Aorta (tissue), 5 donors: Measurements from ENCODE around the gene CDH23. TPM values are rescaled to one million over a fixed set of nuclear protein-coding genes. Genes with fewer than 3 reads are reported as not detected.

Experiments
- ATAC-seq: fragments of 200-7000 bp; cut with Tn5 transposase; one replicate; pipeline ENCODE4 v1.9.1; 2022; ENCODE audit warnings: moderate library complexity; ENCODE audit not compliant: low FRiP score
- DNase-seq, 2 donors: peaks; one replicate each; pipeline ENCODE4 v3.0.0-alpha.2; 2020
- H3K27ac ChIP-seq, 2 donors: one replicate each; pipeline ENCODE4 v1.5.1; 2013; ENCODE audit warnings: low read length in 2 of 2, mild to moderate bottlenecking in 2 of 2, moderate library complexity in 2 of 2, control low read depth in 1 of 2, inconsistent platforms in 1 of 2, low read depth in 1 of 2
- H3K27me3 ChIP-seq, 2 donors: one replicate each; pipeline ENCODE4 v1.6.1; 2013; ENCODE audit warnings: control low read depth in 1 of 2, low read length in 1 of 2, mild to moderate bottlenecking in 1 of 2, moderate library complexity in 1 of 2; ENCODE audit not compliant: insufficient read depth in 2 of 2, control insufficient read depth in 1 of 2
- H3K36me3 ChIP-seq, 2 donors: one replicate each; pipeline ENCODE4 v1.6.1; 2013; ENCODE audit warnings: control low read depth in 1 of 2, low read length in 1 of 2, mild to moderate bottlenecking in 1 of 2; ENCODE audit not compliant: insufficient read depth in 2 of 2, control insufficient read depth in 1 of 2
- H3K4me1 ChIP-seq, 2 donors: one replicate each; pipeline ENCODE4 v1.6.1; 2013; ENCODE audit warnings: low read length in 2 of 2, control low read depth in 1 of 2, mild to moderate bottlenecking in 1 of 2, moderate library complexity in 1 of 2; ENCODE audit not compliant: insufficient read depth in 2 of 2, control insufficient read depth in 1 of 2
- H3K4me3 ChIP-seq, 2 donors: one replicate each; pipeline ENCODE4 v1.5.1; 2013; ENCODE audit warnings: low read length in 2 of 2, control low read depth in 1 of 2, mild to moderate bottlenecking in 1 of 2
- H3K9me3 ChIP-seq: one replicate; pipeline ENCODE4 v1.6.1; 2013; ENCODE audit warnings: mild to moderate bottlenecking, low read length; ENCODE audit not compliant: control insufficient read depth
- WGBS, 2 donors: extraction: QIAGEN DNeasy Blood & Tissue Kit; methylation state at CpG; one replicate each; pipeline ENCODE4 v1.1.7; 2013; 5-methylcytosine and 5-hydroxymethylcytosine counted together
- intact Hi-C, 2 donors: fragments of 100-400 bp; cut with DNase I; formaldehyde crosslinking; loops; one replicate each; pipeline versions ENCODE4 v1.14.2 to v1.15.0; 2022
- polyA plus RNA-seq, 2 donors: library from polyadenylated mRNA; stranded (reverse); fragments of 200-250 nt; gene quantifications; one replicate each; pipeline ENCODE4 v1.2.3, GENCODE V29; 2013
- total RNA-seq, 2 donors: library from RNA; stranded (reverse); fragmentation: NEBNext Ultra II Directional; extraction: Animal tissue kit (Norgen Biotek cat#: 25700); gene quantifications; one replicate each; pipeline ENCODE4 v1.2.1, GENCODE V29; 2021
- donor health status: healthy with polysubstance abuse.
- donor health status: Bipolar disorder and iron deficiency.
- donor health status: DM: no; HTN: no; CAD: no.
- donor health status: DM: no; HTN: no; CAD: no.
- donor health status: DM: yes; HTN: yes; CAD: no.

The CDH23 gene
- total and polyA plus RNA-seq, 4 donors = 0.50 to 16.6 (median 7.3) TPM

- Histone ChIP-seq H3K4me1 (peaks cover 0 to 2% of the 10 kb centered on the region in 2 donors), H3K27me3 (no peaks in the 10 kb centered on the region), H3K4me3 (no peak overlapping the region), H3K36me3 (peaks cover 0 to 5% of the 10 kb centered on the region in 2 donors), H3K9me3 (no peaks in the 10 kb centered on the region), H3K27ac (no peak overlapping the region)
- intact Hi-C loops = no loop called here
- WGBS, 2 donors = 95 to 98% methylated on average over 5 of the region's 5 CpGs
- ATAC-seq = no peak
- DNase-seq = no peak
Measured at GRCh38 chr10:71762324-71762723, 365.6 kb downstream of the CDH23 start.

- DNase-seq = no peak
- Histone ChIP-seq H3K9me3 (no peaks in the 10 kb centered on the region), H3K27ac (no peak overlapping the region), H3K4me1 (peaks cover 0 to 2% of the 10 kb centered on the region in 2 donors), H3K4me3 (no peak overlapping the region), H3K36me3 (peaks cover 0 to 3% of the 10 kb centered on the region in 2 donors), H3K27me3 (no peaks in the 10 kb centered on the region)
- intact Hi-C loops = no loop called here
- ATAC-seq = no peak
- WGBS, 2 donors = 80 to 85% methylated on average over 11 of the region's 11 CpGs
Measured at GRCh38 chr10:71763352-71764127, 366.8 kb downstream of the CDH23 start.

- Histone ChIP-seq H3K36me3 (peaks cover 0 to 3% of the 10 kb centered on the region in 2 donors), H3K27ac (peak overlapping the region in 1 of 2 donors; percentile 80), H3K4me3 (no peak overlapping the region), H3K27me3 (no peaks in the 10 kb centered on the region), H3K4me1 (peaks cover 0 to 6% of the 10 kb centered on the region in 2 donors), H3K9me3 (no peaks in the 10 kb centered on the region)
- 41 to 48% methylated on average over 8 of the region's 8 CpGs for WGBS, 2 donors
- DNase-seq = peak; percentile 77 to 88
- intact Hi-C loops = loop anchor here in 1 of 2 donors (5.0 kb wide), 1 partner anchor 53 kb away; no protein-coding TSS in a partner anchor
- no peak for ATAC-seq
Measured at GRCh38 chr10:71765176-71765904, 368.6 kb downstream of the CDH23 start.

- intact Hi-C loops = loop anchor here in 1 of 2 donors (5.0 kb wide), 1 partner anchor 54 kb away; no protein-coding TSS in a partner anchor
- Histone ChIP-seq H3K9me3 (no peaks in the 10 kb centered on the region), H3K27me3 (no peaks in the 10 kb centered on the region), H3K27ac (peak overlapping the region in 1 of 2 donors; percentile 80), H3K36me3 (peaks cover 0 to 3% of the 10 kb centered on the region in 2 donors), H3K4me3 (no peak overlapping the region), H3K4me1 (peaks cover 0 to 6% of the 10 kb centered on the region in 2 donors)
- no peak for DNase-seq
- no peak for ATAC-seq
- 90 to 92% methylated on average over 22 of the region's 22 CpGs for WGBS, 2 donors
Measured at GRCh38 chr10:71765906-71766716, 369.4 kb downstream of the CDH23 start.

- Histone ChIP-seq H3K9me3 (no peaks in the 10 kb centered on the region), H3K36me3 (no peaks in the 10 kb centered on the region), H3K27me3 (no peaks in the 10 kb centered on the region), H3K27ac (peak overlapping the region; percentile 34 to 80), H3K4me1 (peaks cover 0 to 7% of the 10 kb centered on the region in 2 donors), H3K4me3 (no peak overlapping the region)
- peak; percentile 81 to 90 for DNase-seq
- intact Hi-C loops = loop anchor here in 1 of 2 donors (5.0 kb wide), 1 partner anchor 55 kb away; no protein-coding TSS in a partner anchor
- peak; percentile 61 for ATAC-seq
- WGBS, 2 donors = 47 to 60% methylated on average over 10 of the region's 10 CpGs
Measured at GRCh38 chr10:71766717-71767419, 370.1 kb downstream of the CDH23 start.

GRCh38 chr10:71767420-71768035 lies 370.8 kb downstream of the CDH23 start:
- intact Hi-C loops = loop anchor here in 1 of 2 donors (5.0 kb wide), 1 partner anchor 55 kb away; no protein-coding TSS in a partner anchor
- Histone ChIP-seq H3K4me3 (no peak overlapping the region), H3K27ac (peak overlapping the region; percentile 34 to 72), H3K4me1 (peaks cover 0 to 8% of the 10 kb centered on the region in 2 donors), H3K27me3 (no peaks in the 10 kb centered on the region), H3K9me3 (no peaks in the 10 kb centered on the region), H3K36me3 (no peaks in the 10 kb centered on the region)
- ATAC-seq (peak; percentile 1), DNase-seq (peak in 1 of 2 donors; percentile 73)
- 43 to 46% methylated on average over 10 of the region's 10 CpGs for WGBS, 2 donors

- 5 to 7% methylated on average over 5 of the region's 5 CpGs for WGBS, 2 donors
- Histone ChIP-seq H3K4me3 (no peak overlapping the region), H3K27ac (peak overlapping the region; percentile 92 to 98), H3K4me1 (peaks cover 0 to 10% of the 10 kb centered on the region in 2 donors), H3K9me3 (no peaks in the 10 kb centered on the region), H3K36me3 (no peaks in the 10 kb centered on the region), H3K27me3 (no peaks in the 10 kb centered on the region)
- intact Hi-C loops = loop anchor here in 1 of 2 donors (5.0 kb wide), 1 partner anchor 57 kb away; no protein-coding TSS in a partner anchor
- peak in 1 of 2 donors; percentile 46 for DNase-seq
- ATAC-seq = no peak
Measured at GRCh38 chr10:71769279-71769823, 372.6 kb downstream of the CDH23 start.
